Activated T-helper 17 cell treated with anti-CD3 and anti-CD28 coated beads, Interleukin-2, amount 50 U/mL, for 72 hours (primary cell): ENCODE data around the gene MEX3B. TPM values are rescaled to one million over a fixed set of nuclear protein-coding genes. Genes with fewer than 3 reads are reported as not detected.
A peak's percentile ranks its signal among the peaks of the same experiment; 100 is the strongest.

Experiments
- ATAC-seq: fragments of 150-1000 bp; cut with Tn5 transposase; replicated peaks from 2 replicates; pipeline ENCODE4 v1.10.0; 2021; ENCODE audit warnings: mild to moderate bottlenecking, moderate library complexity
- H3K27ac Mint-ChIP-seq: one replicate; pipeline ENCODE4 v1.8.0; 2022; ENCODE audit warnings: mixed read lengths
- H3K27me3 Mint-ChIP-seq: one replicate; pipeline ENCODE4 v1.8.0; 2022; ENCODE audit warnings: mixed read lengths
- H3K36me3 Mint-ChIP-seq: one replicate; pipeline ENCODE4 v1.8.0; 2022; ENCODE audit warnings: low read depth, mild to moderate bottlenecking, mixed read lengths
- H3K4me1 Mint-ChIP-seq: one replicate; pipeline ENCODE4 v1.8.0; 2022; ENCODE audit warnings: mixed read lengths
- H3K4me3 Mint-ChIP-seq: one replicate; pipeline ENCODE4 v1.8.0; 2022; ENCODE audit warnings: mild to moderate bottlenecking, mixed read lengths
- H3K9me3 Mint-ChIP-seq: one replicate; pipeline ENCODE4 v1.8.0; 2022; ENCODE audit warnings: mixed read lengths
- total RNA-seq, 2 donors: library from RNA; stranded (reverse); gene quantifications; one replicate each; pipeline ENCODE4 v1.2.3, GENCODE V29; 2022

Gene MEX3B
- total RNA-seq: 1 to 10 TPM in 1 of 2 donors, under 1 TPM in 1; 0.54 to 1.4 TPM

- H3K4me1 Mint-ChIP-seq: no peaks in the 10 kb centered on the region
- H3K36me3 Mint-ChIP-seq: no peaks in the 10 kb centered on the region
- ATAC-seq: peak; percentile 82
- H3K9me3 Mint-ChIP-seq: no peaks in the 10 kb centered on the region
- peaks cover 6% of the 10 kb centered on the region for H3K27me3 Mint-ChIP-seq
- H3K4me3 Mint-ChIP-seq: peak within 1 kb of the TSS; percentile 84
- H3K27ac Mint-ChIP-seq: peak within 1 kb of the TSS; percentile 61
These were observed at the start of gene MEX3B for GRCh38 chr15:82045892-82046665. Gene MEX3B (minus strand): TSS chr15:82046018. CDS start chr15:82045705, 313 bp downstream.

- Mint-ChIP-seq H3K9me3 (no peaks in the 10 kb centered on the region), H3K36me3 (no peaks in the 10 kb centered on the region), H3K4me1 (no peaks in the 10 kb centered on the region), H3K4me3 (no peak overlapping the region), H3K27ac (no peak overlapping the region), H3K27me3 (peaks cover 5% of the 10 kb centered on the region)
- no peak for ATAC-seq
These were observed 48.0 kb upstream of the MEX3B start for GRCh38 chr15:82093774-82094211.

GRCh38 chr15:82093325-82093724 lies 47.5 kb upstream of the MEX3B start:
- Mint-ChIP-seq H3K9me3 (no peaks in the 10 kb centered on the region), H3K4me3 (no peak overlapping the region), H3K4me1 (no peaks in the 10 kb centered on the region), H3K27ac (no peak overlapping the region), H3K36me3 (no peaks in the 10 kb centered on the region), H3K27me3 (peaks cover 3% of the 10 kb centered on the region)
- no peak for ATAC-seq

GRCh38 chr15:82091636-82092140 lies 45.9 kb upstream of the MEX3B start:
- no peak overlapping the region for H3K4me3 Mint-ChIP-seq
- no peaks in the 10 kb centered on the region for H3K4me1 Mint-ChIP-seq
- no peaks in the 10 kb centered on the region for H3K36me3 Mint-ChIP-seq
- H3K27me3 Mint-ChIP-seq: peaks cover 3% of the 10 kb centered on the region
- no peak overlapping the region for H3K27ac Mint-ChIP-seq
- H3K9me3 Mint-ChIP-seq: no peaks in the 10 kb centered on the region
- no peak for ATAC-seq

- Mint-ChIP-seq H3K4me1 (no peaks in the 10 kb centered on the region), H3K9me3 (no peaks in the 10 kb centered on the region), H3K27me3 (peaks cover 9% of the 10 kb centered on the region), H3K4me3 (no peak overlapping the region), H3K27ac (no peak overlapping the region), H3K36me3 (no peaks in the 10 kb centered on the region)
- ATAC-seq: no peak
These were observed 40.6 kb upstream of the MEX3B start for GRCh38 chr15:82086243-82086995.

GRCh38 chr15:82081914-82082762 lies 36.3 kb upstream of the MEX3B start:
- Mint-ChIP-seq H3K4me3 (no peak overlapping the region), H3K27me3 (peaks cover 32% of the 10 kb centered on the region), H3K27ac (no peak overlapping the region), H3K36me3 (no peaks in the 10 kb centered on the region), H3K4me1 (no peaks in the 10 kb centered on the region), H3K9me3 (no peaks in the 10 kb centered on the region)
- no peak for ATAC-seq

GRCh38 chr15:82080774-82081173 lies 35.0 kb upstream of the MEX3B start:
- Mint-ChIP-seq H3K27ac (no peak overlapping the region), H3K4me1 (no peaks in the 10 kb centered on the region), H3K9me3 (no peaks in the 10 kb centered on the region), H3K4me3 (no peak overlapping the region), H3K27me3 (peaks cover 39% of the 10 kb centered on the region), H3K36me3 (no peaks in the 10 kb centered on the region)
- ATAC-seq: no peak

- peaks cover 41% of the 10 kb centered on the region for H3K27me3 Mint-ChIP-seq
- H3K4me1 Mint-ChIP-seq: no peaks in the 10 kb centered on the region
- no peak for ATAC-seq
- no peaks in the 10 kb centered on the region for H3K9me3 Mint-ChIP-seq
- no peak overlapping the region for H3K4me3 Mint-ChIP-seq
- no peaks in the 10 kb centered on the region for H3K36me3 Mint-ChIP-seq
- no peak overlapping the region for H3K27ac Mint-ChIP-seq
These were observed 33.9 kb upstream of the MEX3B start for GRCh38 chr15:82079736-82080135.

- Mint-ChIP-seq H3K27me3 (peaks cover 37% of the 10 kb centered on the region), H3K4me3 (no peak overlapping the region), H3K4me1 (no peaks in the 10 kb centered on the region), H3K36me3 (no peaks in the 10 kb centered on the region), H3K27ac (no peak overlapping the region), H3K9me3 (no peaks in the 10 kb centered on the region)
- ATAC-seq: no peak
These were observed 28.8 kb upstream of the MEX3B start for GRCh38 chr15:82074610-82075009.

- no peaks in the 10 kb centered on the region for H3K36me3 Mint-ChIP-seq
- no peaks in the 10 kb centered on the region for H3K9me3 Mint-ChIP-seq
- no peaks in the 10 kb centered on the region for H3K4me1 Mint-ChIP-seq
- no peak overlapping the region for H3K27ac Mint-ChIP-seq
- no peak overlapping the region for H3K4me3 Mint-ChIP-seq
- H3K27me3 Mint-ChIP-seq: peaks cover 33% of the 10 kb centered on the region
- ATAC-seq: no peak
These were observed 27.2 kb upstream of the MEX3B start for GRCh38 chr15:82072926-82073537.

- Mint-ChIP-seq H3K27ac (no peak overlapping the region), H3K4me1 (no peaks in the 10 kb centered on the region), H3K27me3 (peaks cover 40% of the 10 kb centered on the region), H3K36me3 (no peaks in the 10 kb centered on the region), H3K9me3 (no peaks in the 10 kb centered on the region), H3K4me3 (no peak overlapping the region)
- no peak for ATAC-seq
These were observed 20.6 kb upstream of the MEX3B start for GRCh38 chr15:82066455-82066854.

- Mint-ChIP-seq H3K9me3 (no peaks in the 10 kb centered on the region), H3K27me3 (peaks cover 36% of the 10 kb centered on the region), H3K4me1 (no peaks in the 10 kb centered on the region), H3K36me3 (no peaks in the 10 kb centered on the region), H3K4me3 (no peak overlapping the region), H3K27ac (no peak overlapping the region)
- peak; percentile 52 for ATAC-seq
These were observed 19.0 kb upstream of the MEX3B start for GRCh38 chr15:82064824-82065223.

GRCh38 chr15:82062479-82063454 lies 16.9 kb upstream of the MEX3B start:
- H3K9me3 Mint-ChIP-seq: no peaks in the 10 kb centered on the region
- peaks cover 46% of the 10 kb centered on the region for H3K27me3 Mint-ChIP-seq
- H3K36me3 Mint-ChIP-seq: no peaks in the 10 kb centered on the region
- no peak for ATAC-seq
- no peak overlapping the region for H3K4me3 Mint-ChIP-seq
- no peaks in the 10 kb centered on the region for H3K4me1 Mint-ChIP-seq
- no peak overlapping the region for H3K27ac Mint-ChIP-seq
